IPS-NIHi7 (cell line): ENCODE measurements around the gene NRXN2.

Experiments
- DNase-seq: peaks from one replicate; pipeline ENCODE4 v3.0.0; 2012; ENCODE audit warnings: mixed read lengths; ENCODE audit errors: extremely low spot score

NRXN2 gene

GRCh38 chr11:64629796-64630562 is 93.0 kb downstream of the NRXN2 start:
- DNase-seq: peak; percentile 96

DNA sequence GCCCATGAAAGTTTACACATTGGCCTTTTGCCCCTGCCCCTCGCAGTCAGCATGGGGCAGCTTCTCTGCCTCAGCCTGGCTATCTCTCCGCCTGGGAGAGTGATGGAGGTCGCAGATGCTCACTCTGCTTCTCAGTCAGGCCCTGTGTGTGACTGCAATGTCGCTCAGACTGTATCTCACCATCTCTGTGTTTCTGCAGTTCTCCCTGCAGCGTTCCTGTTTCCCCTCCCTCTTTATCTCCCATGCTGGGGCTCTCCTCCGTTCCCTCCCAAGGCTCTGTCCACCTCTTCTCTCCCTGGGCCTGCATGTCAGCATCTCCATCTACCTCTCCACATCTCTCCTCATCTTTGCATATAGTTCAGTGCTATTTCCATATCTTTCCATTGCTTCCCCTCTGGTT is 93.9 kb downstream of the NRXN2 start:
- DNase-seq: no peak

GRCh38 chr11:64628596-64628995 is 94.4 kb downstream of the NRXN2 start:
- no peak for DNase-seq

DNA sequence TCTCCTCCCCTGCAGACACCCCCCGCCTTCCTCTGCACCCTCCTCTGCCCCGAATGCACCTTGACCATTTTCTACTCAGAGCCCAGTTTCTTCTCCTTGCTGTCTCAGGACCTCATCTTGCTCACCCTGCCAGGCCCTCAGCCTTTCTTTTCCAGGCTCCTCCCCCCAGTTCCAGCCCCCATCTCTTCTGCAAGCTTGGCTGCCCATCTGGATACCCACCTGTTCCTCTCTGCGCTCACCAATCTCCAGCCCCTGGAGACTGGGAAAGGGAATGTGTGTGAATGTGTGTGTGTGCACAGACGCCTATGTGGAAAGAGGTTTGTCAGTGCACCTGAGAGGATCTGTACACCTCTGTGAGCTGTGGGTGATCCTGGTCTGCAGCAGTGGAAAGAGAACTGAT is 95.6 kb downstream of the NRXN2 start:
- DNase-seq: no peak

DNA sequence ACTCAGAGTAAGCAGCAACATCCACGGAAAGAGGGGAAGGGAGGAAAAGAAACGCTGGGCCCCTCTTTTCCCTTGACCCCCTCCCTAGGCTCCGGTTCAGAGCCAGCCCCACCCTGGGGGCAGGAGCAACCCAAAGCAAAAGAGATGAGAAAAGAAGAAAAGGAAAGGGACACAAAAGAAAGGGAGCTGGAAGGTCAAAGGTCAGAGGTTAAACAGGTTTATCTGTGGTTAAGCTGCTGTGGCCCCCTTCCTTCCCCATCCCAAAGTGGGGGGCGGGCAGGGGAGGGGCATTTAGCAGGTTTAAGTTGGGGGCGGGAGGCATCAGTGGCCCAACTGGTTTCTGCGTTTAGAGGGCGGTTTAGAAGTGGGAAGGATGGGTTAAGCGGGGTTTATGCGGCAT is 96.4 kb downstream of the NRXN2 start:
- no peak for DNase-seq

GRCh38 chr11:64624883-64625481 is 98.0 kb downstream of the NRXN2 start:
- DNase-seq: no peak

GRCh38 chr11:64622681-64623080 is 100.3 kb downstream of the NRXN2 start:
- no peak for DNase-seq

GRCh38 chr11:64621283-64622019 is 101.5 kb downstream of the NRXN2 start:
- no peak for DNase-seq

- DNase-seq: no peak
Measured at GRCh38 chr11:64620381-64620971, 102.5 kb downstream of the NRXN2 start.

DNA sequence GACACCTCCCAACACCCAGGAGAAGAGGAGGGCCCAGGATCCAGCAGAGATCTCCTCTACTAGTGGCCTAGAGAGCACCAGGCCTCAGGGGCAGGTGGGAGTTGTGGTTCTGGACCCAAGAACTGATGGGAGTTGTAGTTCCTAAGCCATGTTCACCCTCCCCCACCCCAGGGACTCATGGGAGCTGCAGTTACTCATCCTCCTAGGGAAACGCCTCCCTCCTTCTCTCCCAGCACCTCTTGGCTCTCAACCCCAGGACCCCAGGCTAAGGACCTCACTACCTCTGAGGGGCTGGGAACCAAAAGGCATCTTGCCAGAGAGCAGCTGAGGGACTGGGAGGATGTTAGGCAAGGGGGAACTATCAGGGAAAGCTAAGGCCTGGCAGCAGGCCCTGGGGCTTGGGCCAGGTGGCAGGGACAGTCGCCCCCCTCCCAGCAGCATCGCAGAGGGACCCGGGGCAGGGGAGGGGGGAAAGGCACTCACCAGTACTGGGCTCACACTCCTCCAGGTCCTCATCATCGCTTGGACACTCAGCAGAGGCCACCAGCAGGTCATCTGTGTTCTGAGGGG is 103.1 kb downstream of the NRXN2 start:
- DNase-seq: peak; percentile 80

DNA sequence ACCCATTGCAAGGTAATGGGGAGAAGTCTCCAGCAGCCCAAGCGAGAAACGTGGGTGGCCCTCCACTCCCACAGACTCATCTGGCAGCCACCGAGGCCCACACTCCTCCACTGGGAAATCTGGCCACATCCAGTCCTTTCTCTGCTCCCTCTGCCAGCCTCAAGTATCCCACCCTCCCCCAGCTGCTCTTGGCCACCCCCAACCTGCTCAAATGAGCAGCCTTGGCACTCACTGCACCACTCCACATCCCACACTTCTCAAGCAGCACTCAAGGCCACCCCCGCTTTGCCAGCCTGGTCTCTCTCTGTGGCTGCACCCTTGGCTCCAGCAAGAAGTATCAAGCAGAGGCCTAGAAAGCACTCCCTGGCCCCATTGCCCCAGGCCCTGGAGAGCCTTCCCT is 103.8 kb downstream of the NRXN2 start:
- no peak for DNase-seq

GRCh38 chr11:64616817-64617216 is 106.2 kb downstream of the NRXN2 start:
- DNase-seq: no peak

DNA sequence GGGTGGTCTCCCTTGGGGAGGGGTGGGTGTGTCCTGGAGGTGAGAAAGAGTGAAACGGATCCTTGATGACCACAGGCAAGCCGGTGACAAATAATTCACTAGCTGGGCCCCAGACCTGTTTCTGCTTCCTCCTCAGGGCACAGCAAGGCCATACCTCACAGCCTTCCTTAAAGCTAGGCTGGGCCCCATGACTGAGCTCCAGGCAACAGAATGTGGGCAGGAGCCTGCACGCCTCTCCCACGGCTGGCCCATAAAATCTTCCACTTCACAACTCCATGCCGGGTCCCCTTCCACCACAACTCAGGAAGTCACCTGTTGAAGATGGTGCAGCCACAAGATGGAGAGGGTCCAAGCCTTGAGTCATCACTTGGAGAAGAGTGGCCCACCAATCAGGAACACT is 108.1 kb downstream of the NRXN2 start:
- DNase-seq: no peak

DNA sequence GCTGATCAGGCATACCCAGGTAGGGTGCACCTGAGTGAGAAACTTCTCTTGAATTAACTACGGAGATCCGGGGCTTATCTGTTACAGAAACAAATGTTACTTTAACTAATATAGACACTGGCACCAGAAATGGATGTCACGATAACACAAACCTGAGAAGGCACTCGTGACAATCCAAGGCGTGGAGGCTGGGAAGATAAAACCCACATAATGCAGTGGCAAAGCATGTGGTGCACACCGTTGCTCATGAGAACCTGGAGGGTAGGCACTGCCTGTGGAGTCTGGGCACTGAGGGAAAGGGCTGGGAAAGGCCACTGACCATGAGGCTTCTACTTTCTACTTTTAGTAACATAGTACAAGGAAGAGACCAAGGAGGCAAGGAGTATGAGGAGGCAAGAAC is 109.3 kb downstream of the NRXN2 start:
- no peak for DNase-seq

GRCh38 chr11:64611869-64612646 is 110.9 kb downstream of the NRXN2 start:
- DNase-seq: no peak

- no peak for DNase-seq
Measured at GRCh38 chr11:64611176-64611575, 111.8 kb downstream of the NRXN2 start.

GRCh38 chr11:64610596-64610995 is 112.4 kb downstream of the NRXN2 start:
- no peak for DNase-seq

GRCh38 chr11:64609436-64610047 is 113.5 kb downstream of the NRXN2 start:
- DNase-seq: no peak

GRCh38 chr11:64608636-64609035 is 114.4 kb downstream of the NRXN2 start:
- no peak for DNase-seq

DNA sequence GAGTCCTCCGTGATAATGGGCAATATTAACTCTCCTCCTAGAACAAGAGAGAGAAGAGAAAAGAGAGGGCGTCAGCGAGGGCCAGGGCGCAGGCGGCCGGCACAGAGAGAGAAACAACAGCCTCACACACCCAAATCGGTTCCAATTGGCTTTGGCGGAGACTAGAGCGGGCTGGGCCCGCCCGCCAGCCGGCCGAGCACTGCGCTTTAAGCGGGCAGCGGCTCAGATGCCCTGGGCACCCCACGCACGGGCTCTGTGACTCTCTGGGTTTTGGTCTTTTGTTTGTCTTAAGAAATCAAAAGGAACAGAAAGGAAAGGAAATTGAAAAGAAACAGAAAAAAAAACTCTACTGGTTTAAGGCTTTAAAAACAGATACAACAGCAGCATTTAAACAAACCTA is 115.0 kb downstream of the NRXN2 start:
- no peak for DNase-seq

- DNase-seq: no peak
Measured at GRCh38 chr11:64607381-64607985, 115.5 kb downstream of the NRXN2 start.
